ENCODE measurements around the gene CBX6. TPM values are rescaled to one million over a fixed set of nuclear protein-coding genes. Genes with fewer than 3 reads are reported as not detected.

The CBX6 gene
- total RNA-seq, 1 donor from 2014 or later: 54.5 TPM

DNA sequence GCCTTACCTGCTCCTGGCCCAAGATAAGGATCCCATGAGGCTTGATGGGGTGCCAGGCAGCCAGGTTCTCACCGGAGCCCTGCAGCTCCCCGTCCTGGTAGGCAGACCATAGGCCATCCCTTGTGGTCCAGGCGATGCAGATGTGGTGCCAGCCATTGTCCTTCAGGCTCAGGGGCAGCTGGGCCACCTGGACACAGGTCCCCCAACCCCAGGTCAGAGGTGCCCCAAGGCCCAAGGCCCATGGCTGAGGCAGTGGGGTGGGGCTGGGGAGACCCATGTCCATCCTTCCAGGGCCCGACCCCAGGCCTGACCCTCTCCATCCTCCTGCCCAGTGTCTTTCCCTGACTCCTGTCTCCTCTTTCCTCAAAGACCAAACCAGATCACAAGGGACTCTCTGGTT, 48.9 kb downstream of the CBX6 start:
- Histone ChIP-seq H3K4me3 (ENCODE audit: low read depth, low read length) (no peak overlapping the region), H3K27me3 (ENCODE audit: control insufficient read depth, insufficient read depth, low read length) (peaks cover 10% of the 10 kb centered on the region), H3K36me3 (ENCODE audit: control insufficient read depth, insufficient read depth, low read length) (no peaks in the 10 kb centered on the region)
- DNase-seq (ENCODE audit: low read depth): no peak
- TF ChIP-seq, protein P1, sequence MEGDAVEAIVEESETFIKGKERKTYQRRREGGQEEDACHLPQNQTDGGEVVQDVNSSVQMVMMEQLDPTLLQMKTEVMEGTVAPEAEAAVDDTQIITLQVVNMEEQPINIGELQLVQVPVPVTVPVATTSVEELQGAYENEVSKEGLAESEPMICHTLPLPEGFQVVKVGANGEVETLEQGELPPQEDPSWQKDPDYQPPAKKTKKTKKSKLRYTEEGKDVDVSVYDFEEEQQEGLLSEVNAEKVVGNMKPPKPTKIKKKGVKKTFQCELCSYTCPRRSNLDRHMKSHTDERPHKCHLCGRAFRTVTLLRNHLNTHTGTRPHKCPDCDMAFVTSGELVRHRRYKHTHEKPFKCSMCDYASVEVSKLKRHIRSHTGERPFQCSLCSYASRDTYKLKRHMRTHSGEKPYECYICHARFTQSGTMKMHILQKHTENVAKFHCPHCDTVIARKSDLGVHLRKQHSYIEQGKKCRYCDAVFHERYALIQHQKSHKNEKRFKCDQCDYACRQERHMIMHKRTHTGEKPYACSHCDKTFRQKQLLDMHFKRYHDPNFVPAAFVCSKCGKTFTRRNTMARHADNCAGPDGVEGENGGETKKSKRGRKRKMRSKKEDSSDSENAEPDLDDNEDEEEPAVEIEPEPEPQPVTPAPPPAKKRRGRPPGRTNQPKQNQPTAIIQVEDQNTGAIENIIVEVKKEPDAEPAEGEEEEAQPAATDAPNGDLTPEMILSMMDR (IDR thresholded peaks at IDR 0.05; ENCODE audit: insufficient read depth, low read length, poor library complexity, severe bottlenecking): no peak

DNA sequence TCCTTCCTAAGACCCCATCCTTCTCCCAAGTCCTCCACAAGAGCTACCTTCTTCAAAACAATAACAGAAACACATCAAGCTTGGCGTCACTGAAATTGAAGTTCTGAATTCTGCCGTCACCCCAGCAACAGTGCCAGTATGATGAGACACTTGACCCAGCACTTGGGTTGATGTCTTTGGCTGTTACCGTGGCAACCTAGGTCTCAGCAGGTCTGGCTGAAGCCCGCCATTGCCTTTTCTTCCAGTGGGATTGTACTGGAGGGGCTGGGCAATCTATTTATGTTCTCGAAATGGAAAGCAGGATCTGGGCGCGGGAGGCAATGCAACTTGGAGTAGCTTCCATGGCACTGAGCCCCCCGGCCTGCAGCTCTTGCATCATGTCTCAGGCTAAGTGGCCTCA, 52.0 kb downstream of the CBX6 start:
- TF ChIP-seq, protein P1 (IDR thresholded peaks at IDR 0.05; ENCODE audit: insufficient read depth, low read length, poor library complexity, severe bottlenecking): no peak
- no peak overlapping the region for H3K4me3 ChIP-seq (ENCODE audit: low read depth, low read length)
- peaks cover 10% of the 10 kb centered on the region for H3K27me3 ChIP-seq (ENCODE audit: control insufficient read depth, insufficient read depth, low read length)

GRCh38 chr22:38819387-38819940, 52.6 kb downstream of the CBX6 start:
- Histone ChIP-seq H3K27me3 (ENCODE audit: control insufficient read depth, insufficient read depth, low read length) (peaks cover 10% of the 10 kb centered on the region), H3K4me3 (ENCODE audit: low read depth, low read length) (no peak overlapping the region)

More for the DNA sequence above, 52.0 kb downstream of the CBX6 start:
- H3K36me3 ChIP-seq (ENCODE audit: control insufficient read depth, insufficient read depth, low read length): no peaks in the 10 kb centered on the region
- DNase-seq (ENCODE audit: low read depth): no peak

DNA sequence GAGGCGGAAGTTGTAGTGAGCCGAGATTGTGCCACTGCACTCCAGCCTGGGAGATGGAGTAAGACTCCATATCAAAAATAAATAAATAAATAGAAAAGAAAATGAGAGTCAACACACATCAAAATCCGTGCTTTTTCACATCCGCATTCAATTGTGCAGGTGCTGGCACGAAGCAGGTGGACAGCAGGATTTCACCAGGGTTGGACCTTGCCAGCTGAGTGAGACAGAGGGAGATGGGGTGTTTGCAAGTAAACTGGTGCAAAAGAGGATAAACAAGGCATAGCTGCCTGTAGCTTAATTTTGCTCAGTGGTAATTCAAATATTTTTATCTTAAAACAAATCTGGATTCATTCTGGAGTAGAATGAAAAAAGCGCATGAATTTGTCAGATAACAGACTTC, 54.8 kb downstream of the CBX6 start:
- TF ChIP-seq, protein P1 (IDR thresholded peaks at IDR 0.05; ENCODE audit: insufficient read depth, low read length, poor library complexity, severe bottlenecking): no peak
- Histone ChIP-seq H3K36me3 (ENCODE audit: control insufficient read depth, insufficient read depth, low read length) (no peaks in the 10 kb centered on the region), H3K27me3 (ENCODE audit: control insufficient read depth, insufficient read depth, low read length) (peaks cover 13% of the 10 kb centered on the region), H3K4me3 (ENCODE audit: low read depth, low read length) (no peak overlapping the region)
- DNase-seq (ENCODE audit: low read depth): no peak

More at GRCh38 chr22:38819387-38819940, 52.6 kb downstream of the CBX6 start:
- H3K36me3 ChIP-seq (ENCODE audit: control insufficient read depth, insufficient read depth, low read length): no peaks in the 10 kb centered on the region
- TF ChIP-seq, protein P1 (IDR thresholded peaks at IDR 0.05; ENCODE audit: insufficient read depth, low read length, poor library complexity, severe bottlenecking): no peak
- no peak for DNase-seq (ENCODE audit: low read depth)

DNA sequence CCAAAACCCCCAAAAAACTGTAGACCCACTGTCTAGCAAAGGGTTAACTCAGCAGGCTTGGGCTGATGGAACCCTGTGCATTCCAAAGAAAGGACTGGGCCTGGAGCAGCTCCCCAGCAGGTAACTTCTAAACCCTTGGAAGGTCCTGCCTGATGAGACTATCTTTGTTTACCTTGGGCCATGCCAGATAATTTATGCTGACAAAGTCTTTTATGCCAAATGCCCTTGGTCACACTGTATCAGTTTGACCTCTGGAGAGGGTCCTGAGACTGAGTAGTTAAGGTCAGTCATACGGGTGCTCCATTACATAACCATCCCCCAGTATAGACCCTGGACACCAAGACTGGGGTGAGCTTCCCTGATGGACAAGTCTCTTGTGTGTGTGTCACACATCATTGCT, 56.2 kb downstream of the CBX6 start:
- peaks cover 13% of the 10 kb centered on the region for H3K27me3 ChIP-seq (ENCODE audit: control insufficient read depth, insufficient read depth, low read length)
- TF ChIP-seq, protein P1 (IDR thresholded peaks at IDR 0.05; ENCODE audit: insufficient read depth, low read length, poor library complexity, severe bottlenecking): no peak
- no peak for DNase-seq (ENCODE audit: low read depth)
- H3K36me3 ChIP-seq (ENCODE audit: control insufficient read depth, insufficient read depth, low read length): no peaks in the 10 kb centered on the region
- H3K4me3 ChIP-seq (ENCODE audit: low read depth, low read length): no peak overlapping the region

Other genes with a start within 250 kb of the CBX6 start
- 2.3 and 5.8 TPM in 2 replicates for gene FAM227A, start 215.8 kb downstream of the CBX6 start, total RNA-seq
- gene CBY1, start 215.6 kb downstream of the CBX6 start, total RNA-seq: 23.7 and 25.0 TPM in 2 replicates
- 56.4 and 76.7 TPM in 2 replicates for gene TOMM22, start 190.3 kb downstream of the CBX6 start, total RNA-seq
- 97.3 and 110 TPM in 2 replicates for gene JOSD1, start 171.3 kb downstream of the CBX6 start, total RNA-seq
- 33.0 and 35.4 TPM in 2 replicates for gene GTPBP1, start 166.3 kb downstream of the CBX6 start, total RNA-seq
- gene SUN2, start 116.2 kb downstream of the CBX6 start, total RNA-seq: 84.5 and 105 TPM in 2 replicates
- gene DNAL4, start 78.1 kb downstream of the CBX6 start, total RNA-seq: 30.3 and 46.9 TPM in 2 replicates
- 2.4 and 5.4 TPM in 2 replicates for gene NPTXR, start 28.2 kb downstream of the CBX6 start, total RNA-seq
- gene APOBEC3A, start 85.4 kb upstream of the CBX6 start, total RNA-seq: 0.34 and 1.0 TPM in 2 replicates
- 15.2 and 21.1 TPM in 2 replicates for gene APOBEC3B, start 110.1 kb upstream of the CBX6 start, total RNA-seq
- 8.9 and 10.2 TPM in 2 replicates for gene APOBEC3C, start 142.0 kb upstream of the CBX6 start, total RNA-seq
- 0.84 TPM in 1 of 2 replicates, not detected in the other for gene APOBEC3D, start 148.9 kb upstream of the CBX6 start, total RNA-seq
- 7.5 and 8.7 TPM in 2 replicates for gene APOBEC3F, start 168.6 kb upstream of the CBX6 start, total RNA-seq
- gene APOBEC3G, start 205.1 kb upstream of the CBX6 start, total RNA-seq: 8.1 and 9.7 TPM in 2 replicates
- not detected in 2 replicates for gene APOBEC3H, start 225.0 kb upstream of the CBX6 start, total RNA-seq

All from kidney epithelial cell (primary cell).